Kasumi-1 (cell line): Measurements from ENCODE around the gene DNMT3L.

Experiments used
- DNase-seq, 2 experiments: peaks; one replicate each; lab custom pipeline; 2025; lab: John Stamatoyannopoulos, UW

Gene DNMT3L

GRCh38 chr21:44279354-44280260, 17.9 kb upstream of the DNMT3L start:
- DNase-seq = no peak

- no peak for DNase-seq
Observed at GRCh38 chr21:44275041-44275440, 13.3 kb upstream of the DNMT3L start.

- DNase-seq = no peak
Observed at GRCh38 chr21:44273046-44273445, 11.3 kb upstream of the DNMT3L start.

DNA sequence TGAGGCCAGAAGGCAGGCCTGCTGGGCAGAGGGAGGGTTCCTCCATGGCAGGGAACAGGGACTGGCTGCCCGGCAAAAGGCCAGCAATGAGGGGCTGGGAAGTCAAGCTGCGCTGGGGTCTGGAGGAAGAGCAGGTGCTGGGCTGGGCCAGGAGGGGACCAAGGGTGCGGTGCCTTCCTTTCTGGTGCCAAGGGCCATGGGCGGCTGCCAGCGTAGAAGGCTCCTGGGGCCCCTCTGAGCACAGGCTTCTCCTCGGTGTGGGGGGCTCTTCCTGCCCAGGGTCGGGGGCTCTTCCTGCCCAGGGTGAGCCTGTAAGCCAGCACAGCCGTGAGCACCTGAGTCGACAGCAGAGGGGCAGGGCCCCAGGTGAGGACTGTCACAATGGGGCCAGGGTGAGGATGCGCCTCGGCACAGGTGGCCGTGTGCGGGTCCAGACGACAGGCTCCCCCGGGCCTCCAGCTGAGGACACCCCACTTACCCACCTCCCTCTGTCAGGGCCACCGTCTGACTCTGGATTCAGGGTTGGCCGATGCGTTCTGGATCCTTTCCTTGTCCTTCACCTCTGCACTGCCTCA, 10.7 kb upstream of the DNMT3L start:
- no peak for DNase-seq

GRCh38 chr21:44271558-44272283, 10.0 kb upstream of the DNMT3L start:
- no peak for DNase-seq

DNA sequence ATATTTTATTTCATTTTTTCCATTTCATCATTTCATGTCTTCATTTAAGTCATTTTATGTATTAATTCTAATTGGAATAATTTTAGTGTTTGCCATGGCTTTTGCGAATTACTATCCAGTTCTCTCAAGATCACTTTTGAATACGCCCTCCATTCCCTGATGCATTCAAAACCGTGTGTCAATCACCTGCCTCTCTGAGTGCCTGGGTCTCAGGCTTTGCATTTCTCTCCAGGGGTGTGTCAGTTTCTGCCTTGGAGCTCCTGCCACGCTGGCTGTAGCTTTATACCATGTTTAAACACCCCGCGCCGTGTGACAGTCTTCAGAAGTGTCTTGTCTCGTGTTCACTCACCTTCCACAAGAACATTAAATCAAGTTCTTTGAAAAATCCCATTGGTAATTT, 7.4 kb upstream of the DNMT3L start:
- DNase-seq = no peak

- DNase-seq = peak; percentile 32 to 39
Observed at GRCh38 chr21:44267655-44268142, 6.0 kb upstream of the DNMT3L start.

- no peak for DNase-seq
Observed at GRCh38 chr21:44265734-44266270, 4.1 kb upstream of the DNMT3L start.

DNA sequence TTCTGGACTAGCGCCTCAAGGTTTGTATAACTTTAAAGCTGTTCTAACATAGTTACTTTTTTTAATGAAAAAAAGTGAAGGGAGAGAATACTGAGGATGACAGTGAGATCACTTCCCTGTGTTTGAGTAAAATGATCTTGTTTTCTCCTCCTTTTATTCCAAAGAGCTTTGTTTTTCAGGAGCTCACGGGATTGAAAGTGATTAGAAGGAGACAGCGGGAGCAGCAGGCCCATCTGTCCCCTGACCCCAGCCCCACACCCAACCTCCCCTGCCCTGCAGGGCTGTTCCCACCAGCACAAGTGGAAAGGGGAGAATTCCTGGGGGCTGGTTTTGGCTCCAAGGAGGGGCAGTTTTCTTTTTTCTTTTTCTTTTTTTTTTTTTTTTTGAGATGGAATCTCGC, 2.1 kb upstream of the DNMT3L start:
- no peak for DNase-seq

DNA sequence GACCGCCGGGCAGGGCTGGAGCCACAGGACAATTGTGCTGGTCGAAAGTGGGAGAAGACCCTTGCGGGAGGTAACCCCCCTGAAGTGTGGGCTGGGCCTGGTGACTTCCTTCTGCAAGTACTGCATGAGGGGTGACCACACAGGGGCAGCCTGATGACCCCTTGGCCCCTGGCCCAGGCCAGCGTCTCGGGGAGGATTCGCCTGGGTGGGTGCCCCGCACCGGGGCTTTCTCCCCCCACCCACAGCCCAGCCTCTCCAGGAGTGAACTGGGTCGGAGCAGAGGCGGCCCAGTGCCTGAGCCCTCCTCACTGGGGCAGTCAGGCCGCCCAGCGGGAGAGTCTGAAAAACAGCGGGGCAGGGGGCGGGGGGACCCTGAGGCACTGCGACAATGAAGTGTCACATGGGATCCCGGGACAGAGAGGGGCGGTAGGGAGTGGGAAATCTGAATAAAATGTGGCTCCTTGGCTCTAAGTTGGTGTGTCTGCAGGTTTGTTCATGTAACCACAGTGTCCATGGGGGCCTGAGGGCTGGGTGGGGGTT, 1.6 kb upstream of the DNMT3L start:
- DNase-seq = no peak

- no peak for DNase-seq
Observed at GRCh38 chr21:44262338-44263056, 800 bp upstream of the DNMT3L start.

- no peak for DNase-seq
Observed at GRCh38 chr21:44260791-44261631, 686 bp downstream of the DNMT3L start.

- DNase-seq = no peak
Observed at GRCh38 chr21:44260066-44260465, 1.6 kb downstream of the DNMT3L start.

DNA sequence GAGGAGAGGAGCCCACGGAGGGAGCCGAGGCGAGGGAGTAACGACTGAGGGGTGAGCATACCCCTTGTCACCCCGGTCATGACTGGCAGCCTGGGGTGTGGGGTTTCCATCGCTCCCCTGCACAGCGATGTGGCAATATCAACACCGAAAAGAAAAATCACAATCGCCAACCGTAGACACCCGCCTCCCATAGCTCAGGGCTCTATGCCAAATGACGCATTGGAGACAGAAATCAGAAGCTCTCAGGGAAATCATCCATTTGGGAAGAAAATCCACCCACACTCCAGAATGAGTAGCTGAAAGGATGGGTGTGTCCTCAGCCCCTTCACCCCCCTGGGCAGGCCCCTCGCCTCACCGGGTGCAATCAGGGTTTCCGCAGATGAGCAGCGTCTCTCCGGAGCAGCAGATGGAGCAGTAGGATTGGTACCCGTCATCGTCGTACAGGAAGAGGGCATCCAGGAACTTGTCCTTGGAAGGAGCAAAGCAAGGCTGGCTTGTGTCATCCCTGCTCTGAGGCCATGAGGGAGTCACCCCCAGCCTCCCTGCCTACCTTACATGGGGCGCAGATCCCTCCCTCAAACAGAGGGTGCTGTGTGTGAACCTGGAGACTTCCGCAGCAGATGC, 2.5 kb downstream of the DNMT3L start:
- DNase-seq = no peak

GRCh38 chr21:44258056-44258725, 3.5 kb downstream of the DNMT3L start:
- DNase-seq = no peak

- DNase-seq = no peak
Observed at GRCh38 chr21:44255511-44255981, 6.2 kb downstream of the DNMT3L start.

- no peak for DNase-seq
Observed at GRCh38 chr21:44253832-44254710, 7.6 kb downstream of the DNMT3L start.
